M059J (cell line): ENCODE results near the gene PSMG4. TPM values are rescaled to one million over a fixed set of nuclear protein-coding genes. Genes with fewer than 3 reads are reported as not detected.

ENCODE experiments used
- DNase-seq: peaks from one replicate; pipeline ENCODE4 v3.0.0-alpha.2; 2012; ENCODE audit warnings: low read depth
- total RNA-seq: library from RNA; depleted of rRNA; stranded (reverse); fragments of >200 nt; shearing (Covaris generic); gene quantifications from 2 replicates; pipeline ENCODE4 v1.2.3, GENCODE V29; 2014

The PSMG4 gene
- total RNA-seq, 1 experiment from 2014 or later: 35.1 TPM

DNA sequence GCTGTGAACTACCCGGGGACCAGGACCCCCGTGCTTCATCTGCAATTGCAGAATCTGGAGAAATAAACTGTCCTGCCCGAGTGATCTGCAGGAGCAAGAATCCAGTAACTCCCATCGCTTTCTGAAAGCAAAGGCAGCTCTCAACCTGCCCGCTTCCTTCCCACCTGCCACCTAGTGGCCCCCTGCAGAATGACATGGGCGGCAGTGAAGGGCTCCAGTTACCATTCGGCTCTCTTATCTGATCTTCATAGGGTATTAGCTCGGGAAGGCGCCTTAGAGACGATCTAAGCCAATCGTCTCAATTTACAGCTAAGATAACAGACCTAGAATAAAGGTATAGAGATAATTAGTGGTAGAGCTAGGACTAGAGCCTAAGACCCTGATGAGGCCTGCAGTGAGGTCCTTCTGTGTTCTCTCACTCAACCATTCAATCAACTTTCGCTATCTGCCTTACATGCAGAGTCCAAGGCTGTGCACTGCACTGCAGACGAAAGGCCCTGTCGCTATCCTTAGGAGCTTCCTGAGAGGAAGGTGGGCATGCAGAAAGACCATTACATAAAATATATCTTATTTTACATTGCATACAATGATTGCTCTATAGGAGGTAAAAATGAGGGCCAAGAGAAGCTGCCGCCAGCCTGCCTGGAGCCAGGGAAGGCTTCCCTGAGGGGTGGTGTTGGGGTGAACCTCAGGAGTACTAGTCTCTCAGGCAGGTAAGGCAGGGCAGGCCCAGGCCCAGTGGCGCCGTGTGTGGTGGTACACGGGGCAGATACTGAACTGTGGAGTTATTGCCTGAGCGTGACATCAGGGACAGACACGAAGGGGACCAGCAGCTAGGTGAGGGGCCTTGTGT is 7.1 kb upstream of the PSMG4 start:
- DNase-seq: peak; percentile 86

DNA sequence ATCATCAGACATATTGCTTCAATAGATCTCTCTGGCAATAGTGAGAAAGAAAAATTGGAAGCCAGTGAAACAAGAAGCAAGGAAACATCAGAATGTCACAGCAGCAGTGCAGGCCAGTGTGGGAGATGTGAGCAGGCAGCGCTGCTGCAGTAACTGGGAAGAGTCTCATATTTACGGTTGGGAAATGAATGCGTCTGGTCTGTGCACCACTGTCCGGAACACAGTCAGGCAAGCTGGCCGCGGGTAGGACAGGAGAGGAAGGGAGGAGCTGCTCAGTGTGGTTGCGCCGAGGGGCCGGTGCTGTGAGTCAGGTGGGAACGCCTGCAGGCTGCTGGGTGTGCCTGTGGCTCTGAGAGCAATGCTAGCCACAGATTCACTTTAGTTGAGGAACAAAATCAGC is 6.4 kb upstream of the PSMG4 start:
- DNase-seq: no peak

DNA sequence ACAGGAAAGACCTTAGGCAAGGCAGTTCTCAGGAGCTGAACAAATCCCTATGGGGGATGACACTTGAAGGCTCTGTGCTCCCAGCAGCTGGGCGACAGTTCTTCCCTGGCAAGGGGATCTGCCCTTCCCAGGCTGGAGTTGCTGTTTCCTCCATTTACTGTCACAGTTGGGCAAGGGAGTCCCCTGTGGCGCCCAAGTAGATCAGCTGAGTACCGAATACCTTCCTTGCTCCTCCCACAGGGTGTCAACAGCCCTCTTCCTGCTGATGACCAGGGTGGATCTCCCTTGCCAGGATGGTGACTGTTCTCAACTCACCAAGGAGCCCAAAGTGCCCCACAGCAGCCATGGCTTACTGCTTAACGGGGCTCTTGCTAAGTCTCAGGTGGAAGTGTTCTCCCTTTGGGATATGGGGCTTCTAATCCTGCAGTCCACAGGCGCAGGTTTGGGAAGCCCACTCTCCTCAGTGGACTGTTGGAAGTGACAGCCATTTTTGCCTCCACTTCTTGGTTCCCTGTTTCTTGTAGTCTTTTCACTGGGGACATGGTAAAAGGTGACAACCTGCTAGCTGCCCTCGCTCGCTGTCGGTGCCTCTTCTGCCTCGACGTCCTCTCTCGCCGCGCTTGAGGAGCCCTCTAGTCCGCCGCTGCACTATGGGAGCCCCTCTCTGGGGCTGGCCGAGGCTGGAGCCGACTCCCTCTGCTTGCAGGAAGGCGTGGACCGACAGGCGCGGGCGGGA is 5.7 kb upstream of the PSMG4 start:
- DNase-seq: no peak

DNA sequence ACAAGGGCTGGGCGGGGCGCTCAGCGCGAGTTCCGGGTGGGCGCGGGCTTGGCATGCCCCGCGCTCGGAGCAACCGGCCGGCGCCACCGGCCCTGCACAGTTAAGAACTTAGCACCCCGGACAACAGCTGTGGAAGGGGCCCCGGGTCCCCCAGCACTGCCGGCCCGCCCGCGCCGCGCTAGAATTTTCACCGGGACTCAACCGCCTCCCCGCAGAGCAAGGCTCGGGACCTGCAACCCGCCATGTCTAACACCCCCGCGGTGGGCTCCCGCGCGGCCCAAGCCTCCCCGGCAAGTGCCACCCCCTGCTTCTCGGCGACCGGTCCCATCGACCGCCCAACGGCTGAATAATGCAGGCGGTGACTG is 5.2 kb upstream of the PSMG4 start:
- no peak for DNase-seq

DNA sequence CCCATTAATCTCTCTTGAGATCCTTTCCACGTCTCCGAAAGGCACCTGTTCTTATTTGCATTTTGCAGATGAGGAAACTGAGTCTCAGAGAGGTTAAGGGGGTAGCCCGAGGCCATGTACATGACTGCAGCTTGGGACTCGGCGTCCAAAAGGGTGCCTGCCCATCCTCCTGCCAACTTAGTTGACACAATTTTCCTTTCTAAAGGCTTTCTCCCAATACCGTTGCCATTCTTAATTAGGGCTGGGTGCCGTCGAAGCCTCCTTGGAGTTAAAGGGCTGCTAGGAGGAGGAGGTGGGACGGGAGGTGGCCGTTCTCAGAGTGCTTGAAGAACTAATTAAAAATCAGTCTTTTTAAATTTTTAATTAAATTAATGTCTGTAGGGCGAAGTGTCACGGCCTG is 546 bp upstream of the PSMG4 start:
- no peak for DNase-seq

DNA sequence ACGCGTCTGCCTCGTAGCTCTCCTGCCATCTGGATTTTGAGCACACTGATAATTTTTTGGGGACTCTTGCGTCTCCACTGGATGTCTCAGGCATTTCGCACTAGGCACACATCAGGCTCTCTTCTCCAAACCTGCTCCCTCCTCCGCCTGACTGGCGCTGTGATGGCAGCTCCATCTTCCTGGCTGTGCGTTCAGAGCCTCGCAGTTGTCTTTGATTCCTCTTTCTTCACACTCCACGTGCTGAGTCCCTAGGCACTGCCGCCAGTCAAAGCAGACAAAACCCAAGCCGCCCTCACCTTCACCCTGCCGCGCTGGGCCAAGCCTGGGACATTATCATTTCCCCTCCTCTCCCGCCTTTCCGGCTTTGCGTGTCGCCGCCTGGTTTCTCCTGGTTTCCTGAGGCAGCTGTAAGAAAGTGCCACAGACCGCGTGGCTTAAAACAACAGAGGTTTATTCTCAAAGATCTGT is 778 bp downstream of the PSMG4 start:
- DNase-seq: peak; percentile 71

DNA sequence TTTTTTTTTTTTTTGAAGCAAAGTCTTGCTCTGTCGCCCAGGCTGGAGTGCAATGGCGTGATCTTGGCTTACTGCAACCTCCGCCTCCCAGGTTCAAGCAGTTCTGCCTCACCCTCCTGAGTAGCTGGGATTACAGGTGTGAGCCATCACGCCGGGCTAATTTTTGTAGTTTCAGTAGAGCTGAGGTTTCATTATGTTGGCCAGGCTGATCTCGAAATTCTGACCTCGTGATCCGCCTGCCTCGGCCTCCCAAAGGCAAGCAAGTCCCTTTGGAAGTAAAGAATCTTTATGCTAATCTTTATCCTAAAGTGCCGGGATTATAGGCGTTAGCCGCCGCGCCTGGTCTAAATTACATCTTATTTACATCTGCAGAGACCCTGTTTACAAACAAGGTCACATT is 1.5 kb downstream of the PSMG4 start:
- DNase-seq: no peak

DNA sequence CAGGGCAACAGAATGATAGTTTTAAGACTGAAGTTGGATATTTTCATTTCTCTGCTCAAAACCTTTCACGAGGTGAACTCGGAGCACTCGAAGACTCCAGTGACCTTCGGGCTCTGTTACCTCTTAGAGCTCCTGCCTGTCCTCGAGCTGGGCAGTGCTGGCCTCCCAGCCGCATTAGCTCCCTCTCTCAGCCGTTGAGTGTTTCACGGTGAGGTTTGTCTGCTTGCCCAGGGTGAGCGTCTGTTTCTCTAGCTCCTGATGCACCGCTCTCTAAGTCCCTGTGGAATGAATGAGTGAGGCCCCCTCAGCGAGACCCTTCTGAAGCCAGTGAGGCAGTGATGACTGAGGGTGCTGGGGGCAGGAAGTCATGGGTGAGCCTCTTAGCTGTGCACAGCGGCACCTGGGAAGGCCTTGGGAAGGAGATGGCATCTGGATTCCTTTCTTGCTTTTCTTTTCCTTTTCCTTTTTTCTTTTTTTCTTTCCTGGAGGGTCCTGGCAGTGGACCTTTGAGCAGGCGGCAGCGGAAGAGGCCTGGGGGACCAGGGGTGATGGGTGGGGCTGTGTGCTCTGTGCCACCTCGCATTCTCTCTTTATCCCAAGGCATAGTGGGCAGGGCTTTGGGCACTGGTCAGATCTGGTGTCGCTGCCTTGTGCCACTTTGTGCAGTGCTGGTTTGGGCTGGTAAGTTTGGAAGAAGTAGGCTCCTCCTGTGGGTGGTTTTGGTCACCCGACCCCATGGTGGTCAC is 2.2 kb downstream of the PSMG4 start:
- no peak for DNase-seq

DNA sequence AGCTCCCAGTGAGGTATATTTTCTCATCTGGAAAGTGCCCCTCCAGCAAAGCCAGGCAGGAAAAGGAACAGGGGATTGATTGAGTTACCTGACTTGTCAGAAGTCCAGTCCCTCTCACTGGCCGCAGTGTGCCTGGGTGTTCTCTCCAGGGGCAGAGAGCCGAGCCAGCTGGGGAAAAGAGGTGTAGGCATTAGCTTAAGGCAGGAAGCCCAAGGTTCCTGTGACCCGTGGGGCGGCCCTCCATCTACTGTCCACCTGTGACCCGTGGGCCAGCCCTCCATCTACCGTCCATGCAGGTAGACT is 2.7 kb downstream of the PSMG4 start:
- no peak for DNase-seq

DNA sequence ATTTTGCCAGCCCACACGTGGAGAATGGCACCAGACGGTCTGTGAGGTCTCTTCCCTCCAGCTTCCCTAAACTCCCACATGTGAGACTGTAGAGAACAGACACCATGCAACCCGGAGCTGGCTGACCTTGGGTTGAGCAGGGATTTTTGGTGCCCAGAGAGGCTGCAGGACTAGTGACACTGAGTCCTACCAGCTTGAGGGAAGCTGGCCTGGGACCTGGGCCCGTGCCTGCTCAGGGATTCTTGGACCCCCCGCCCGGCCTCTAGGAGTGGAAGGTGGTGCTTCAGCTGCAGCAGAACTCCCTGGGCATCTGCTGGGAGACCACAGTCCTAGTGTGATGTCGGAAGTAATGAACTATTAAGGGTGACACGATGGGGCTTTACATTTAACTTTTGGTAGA is 3.2 kb downstream of the PSMG4 start:
- no peak for DNase-seq

DNA sequence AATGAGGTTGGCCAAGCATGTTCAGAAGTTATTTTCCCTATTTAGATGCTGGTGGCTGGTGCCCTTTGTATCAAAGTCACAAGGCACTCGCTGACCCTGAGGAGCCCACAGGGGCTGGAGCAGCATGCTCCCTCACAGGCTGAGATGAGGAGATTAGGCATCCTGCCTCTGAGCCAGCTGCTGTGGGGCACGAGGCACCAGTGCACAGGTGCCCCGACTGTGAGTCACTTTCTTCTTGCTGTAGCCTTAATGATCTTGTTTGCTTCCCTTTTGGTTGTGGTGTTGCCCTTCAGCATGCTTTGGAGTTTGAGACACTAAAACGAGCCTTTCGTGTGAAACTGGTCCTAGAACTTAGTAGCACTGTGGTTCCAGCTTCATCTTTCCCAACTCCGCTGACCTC is 4.3 kb downstream of the PSMG4 start:
- DNase-seq: no peak

DNA sequence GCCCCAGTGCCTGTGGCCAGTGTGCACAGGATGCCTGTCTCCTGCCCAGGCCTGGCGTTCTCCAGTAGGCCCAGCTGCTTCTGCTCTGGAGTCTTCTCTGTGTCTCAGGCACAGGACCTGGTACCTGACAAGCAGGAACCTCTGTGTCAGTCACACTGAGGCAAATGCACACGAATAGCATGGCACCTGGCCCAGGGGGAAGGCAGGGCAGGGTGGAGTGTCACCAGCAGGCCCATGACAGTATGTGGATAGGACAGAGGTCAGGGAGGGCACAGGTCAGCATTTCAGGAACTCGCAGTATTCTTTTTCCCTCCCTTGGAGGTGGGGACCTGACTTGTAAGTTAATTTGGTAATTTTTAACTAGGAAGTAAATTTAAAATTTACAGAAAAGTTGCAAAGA is 5.6 kb downstream of the PSMG4 start:
- DNase-seq: no peak

DNA sequence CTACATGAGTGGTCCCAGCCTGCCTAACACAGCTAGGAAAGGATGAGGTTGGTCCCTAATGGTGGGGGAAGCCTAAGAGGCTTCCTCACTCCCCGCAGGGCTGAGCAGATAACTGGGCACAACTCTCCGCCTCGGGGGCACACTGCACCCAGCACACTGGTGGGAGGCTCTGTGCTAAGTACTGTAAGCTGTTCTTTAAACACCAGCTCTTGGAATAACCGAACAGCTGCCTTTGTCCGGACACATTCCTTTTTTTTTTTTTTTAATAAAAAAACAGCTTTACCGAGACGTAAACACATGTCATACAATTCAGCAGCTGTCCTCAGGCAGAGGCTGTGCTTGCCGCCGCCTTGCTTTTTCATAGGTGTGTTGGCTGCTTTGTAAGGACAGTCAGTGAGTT is 6.9 kb downstream of the PSMG4 start:
- no peak for DNase-seq

DNA sequence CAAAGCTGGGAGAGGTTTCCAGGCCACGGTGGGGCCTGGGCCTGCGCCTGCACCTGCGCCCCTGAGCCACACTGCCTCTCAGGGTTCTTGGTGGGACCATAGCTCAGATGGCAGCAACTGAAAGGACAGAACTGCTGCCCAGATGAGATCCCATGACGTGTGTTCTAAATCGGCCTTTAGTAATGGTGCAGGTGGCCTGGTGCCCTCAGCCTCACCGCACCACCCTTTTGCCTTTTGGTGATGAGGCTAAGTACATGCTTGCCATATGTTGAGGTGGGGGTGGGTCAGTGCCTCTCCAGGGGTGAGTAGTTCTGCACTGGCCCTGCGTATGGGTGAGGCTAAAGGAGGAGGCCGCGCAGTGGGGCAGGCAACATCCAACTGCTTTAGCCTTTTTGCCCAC is 7.4 kb downstream of the PSMG4 start:
- no peak for DNase-seq

DNA sequence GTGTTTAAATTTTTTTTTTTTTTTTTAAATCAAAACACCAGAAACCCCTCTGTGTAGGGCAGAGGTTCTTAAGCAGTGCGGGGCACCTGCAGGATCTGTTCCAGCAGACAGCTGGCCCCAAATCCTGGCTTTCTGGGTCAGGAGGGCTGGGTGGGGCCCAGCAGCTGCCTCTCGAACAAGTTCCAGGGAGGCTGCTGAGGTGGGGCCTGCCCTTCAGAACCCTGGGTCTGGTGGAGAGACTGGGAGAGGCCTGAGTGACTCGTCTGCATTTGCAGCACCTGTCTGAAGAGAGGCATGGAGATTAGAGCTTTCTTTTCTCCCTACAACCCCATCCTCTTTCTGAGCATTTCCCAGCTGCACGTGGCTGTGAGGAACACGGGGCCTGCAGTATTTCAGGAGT is 8.4 kb downstream of the PSMG4 start:
- no peak for DNase-seq

DNA sequence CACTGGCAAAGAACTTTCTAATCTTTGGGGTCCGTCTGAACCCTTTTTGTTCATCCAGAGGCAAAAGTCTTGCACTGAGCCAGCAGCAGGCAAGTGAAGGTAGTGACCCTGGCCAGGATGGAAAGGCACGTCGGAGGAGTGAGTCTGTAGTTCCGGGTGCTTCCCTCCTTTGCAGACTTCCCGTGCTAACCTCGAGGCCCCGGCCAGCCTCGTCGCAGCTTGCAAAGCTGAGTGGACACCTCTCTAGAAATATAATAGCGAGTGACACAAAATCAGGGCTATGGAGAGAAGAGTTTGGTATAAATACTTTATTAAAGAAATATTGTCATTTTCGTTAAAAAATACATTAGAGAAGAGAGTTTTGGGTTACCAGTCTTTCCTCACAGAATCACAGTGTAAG is 9.9 kb downstream of the PSMG4 start:
- DNase-seq: no peak

DNA sequence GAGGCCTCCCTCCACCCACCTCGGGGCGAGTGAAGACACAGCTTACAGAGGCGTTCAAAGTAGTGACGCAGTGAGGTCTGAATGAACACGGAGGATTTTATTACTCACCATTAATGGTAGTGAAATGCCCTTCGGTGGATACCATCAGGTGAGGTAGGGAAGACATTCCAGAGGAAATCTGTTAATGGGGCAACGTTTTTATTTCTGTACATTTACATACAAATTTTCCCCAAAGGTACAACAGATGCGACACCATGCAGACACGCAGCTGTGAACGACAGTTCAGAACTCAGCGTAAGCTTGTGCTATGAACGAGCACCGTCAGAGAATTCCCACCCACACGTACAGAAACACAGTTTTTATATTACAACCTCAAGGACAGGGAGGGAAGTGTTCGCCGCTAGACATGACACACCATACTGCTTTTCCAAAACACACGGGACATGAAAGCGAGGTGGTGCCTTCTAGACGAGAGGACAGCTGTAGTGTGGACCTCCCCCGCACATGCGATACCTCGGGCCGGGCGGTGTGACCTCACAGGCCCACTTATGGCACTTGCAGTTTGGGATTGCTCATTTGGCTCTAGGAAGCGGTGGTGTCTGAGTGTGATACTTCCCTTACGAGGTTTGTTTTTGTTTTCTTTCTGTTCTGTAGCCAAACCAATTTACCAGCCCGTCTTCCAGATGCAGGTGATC is 10.7 kb downstream of the PSMG4 start:
- no peak for DNase-seq

DNA sequence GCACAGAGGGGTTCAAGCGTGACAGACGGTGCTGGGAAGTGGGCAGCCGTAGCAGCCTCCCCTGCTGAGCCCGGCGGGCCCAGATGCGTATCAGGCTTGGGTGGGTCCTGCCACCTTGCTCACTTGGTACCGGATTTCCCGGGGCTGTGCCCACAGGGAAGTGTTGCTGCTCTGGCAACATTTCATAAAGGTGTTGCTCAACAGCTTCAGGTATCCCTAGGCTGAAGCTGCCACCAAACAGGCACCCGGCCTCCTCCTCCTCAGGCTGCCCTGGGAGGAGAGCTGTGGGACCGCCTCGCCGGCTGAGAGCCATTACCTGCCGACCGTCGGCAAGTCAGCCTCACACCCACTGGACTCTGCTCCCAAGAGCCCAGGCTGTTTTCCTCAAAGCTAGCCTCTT is 11.5 kb downstream of the PSMG4 start:
- DNase-seq: no peak

DNA sequence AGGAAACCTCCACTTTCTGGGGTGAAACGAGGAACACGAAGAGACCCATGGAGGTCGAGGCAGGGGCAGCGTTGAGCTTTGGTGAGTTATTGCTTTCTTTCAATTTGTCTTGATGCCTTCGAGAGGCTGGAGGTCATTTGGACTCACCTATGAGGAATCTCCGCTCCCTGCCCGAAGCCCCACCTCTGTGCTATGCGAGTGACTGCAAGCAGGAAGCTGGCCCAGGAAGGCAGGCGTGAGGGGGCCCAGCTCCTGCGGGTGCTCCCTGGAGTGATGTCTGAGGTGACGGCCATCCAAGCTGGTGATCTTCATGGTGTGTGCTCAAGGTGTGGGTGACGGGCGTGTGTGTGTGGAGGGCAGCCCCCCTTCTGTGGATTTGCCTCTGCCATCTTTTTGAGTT is 13.0 kb downstream of the PSMG4 start:
- no peak for DNase-seq

DNA sequence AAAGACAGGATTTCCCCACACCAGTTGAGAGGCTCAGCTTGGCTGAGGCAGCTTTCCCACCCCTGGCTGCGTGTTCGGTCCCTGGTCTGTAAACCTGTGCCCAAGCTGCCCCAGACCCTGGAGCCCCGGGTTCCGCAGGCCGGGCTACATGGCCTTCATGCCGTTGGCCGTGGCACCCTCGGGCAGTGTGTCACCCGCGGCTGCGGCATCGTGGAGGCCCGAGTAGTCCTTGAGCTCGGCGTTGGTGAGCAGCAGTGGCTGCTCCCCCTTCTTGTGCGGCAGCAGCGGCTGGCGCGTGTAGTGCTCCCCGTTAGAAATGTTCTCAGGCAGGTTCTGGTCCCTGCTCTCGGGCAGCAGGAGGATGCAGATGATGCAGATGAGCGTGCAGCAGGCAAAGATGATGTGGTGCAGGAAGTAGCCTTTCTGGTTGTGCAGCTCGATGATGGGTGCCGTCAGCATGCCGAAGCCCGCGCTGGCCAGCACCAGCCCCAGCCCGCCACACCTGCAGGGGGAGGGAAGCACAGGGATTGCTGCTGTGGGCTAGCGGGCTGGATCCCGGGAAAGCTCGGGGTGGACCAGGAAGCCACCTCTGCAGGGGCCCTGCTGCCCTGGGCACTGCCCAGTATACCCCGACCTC is 14.3 kb downstream of the PSMG4 start:
- no peak for DNase-seq

DNA sequence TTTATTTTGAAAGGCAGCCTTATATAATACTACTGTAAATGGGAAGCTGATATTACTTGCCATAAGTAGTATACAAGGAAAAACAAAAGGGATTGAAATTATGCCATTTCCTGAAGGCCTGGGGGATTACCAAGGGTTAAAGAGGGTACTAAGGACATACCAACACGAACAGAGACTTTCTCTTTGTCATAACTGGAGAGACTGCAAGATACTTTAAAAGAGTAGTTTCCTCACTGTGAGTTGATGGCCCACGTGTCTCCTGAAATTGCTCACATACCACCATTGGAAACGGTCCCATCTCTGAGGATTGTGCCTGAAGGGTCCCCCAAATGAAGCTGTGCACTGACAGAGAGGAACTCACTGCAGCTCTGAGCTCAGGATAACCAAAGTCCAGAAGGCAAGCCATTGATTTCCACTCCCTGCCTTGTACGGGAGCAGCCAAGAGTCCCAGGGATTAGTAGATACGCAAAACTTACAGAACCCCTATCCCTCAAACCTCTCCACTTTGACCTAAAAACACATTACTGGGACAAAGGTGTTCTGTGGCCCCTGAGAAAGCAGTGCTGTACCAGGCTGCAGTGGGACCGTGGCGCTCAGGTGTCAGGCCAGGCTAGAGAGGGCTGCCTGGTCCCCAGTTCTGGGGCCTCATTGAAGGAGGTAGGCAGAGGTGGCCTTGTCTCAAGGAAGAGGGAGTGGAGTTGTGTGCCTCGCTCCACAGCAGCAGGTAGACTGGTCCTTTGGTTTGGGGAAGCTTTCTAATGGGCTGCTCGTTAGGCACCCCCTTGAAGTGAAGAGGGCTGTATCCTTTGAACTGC is 15.2 kb downstream of the PSMG4 start:
- no peak for DNase-seq
